HG03520 (cell line): ENCODE results near the gene CEBPB.
"Not testable (repeated sequence)": the region's sequence is repeated elsewhere in the genome, so short reads cannot be mapped to it uniquely, and the experiment has no call there.

Experiments
- ATAC-seq: cut with Tn5 transposase; IDR thresholded peaks from one replicate; pipeline ENCODE4 v1.9.1; 2021; ENCODE audit warnings: mild to moderate bottlenecking, moderate library complexity; ENCODE audit not compliant: unreplicated experiment

Gene CEBPB

GRCh38 chr20:50192364-50193198 is 2.0 kb downstream of the CEBPB start:
- ATAC-seq: peak; percentile 29

GRCh38 chr20:50193199-50193835 is 2.7 kb downstream of the CEBPB start:
- no peak for ATAC-seq

DNA sequence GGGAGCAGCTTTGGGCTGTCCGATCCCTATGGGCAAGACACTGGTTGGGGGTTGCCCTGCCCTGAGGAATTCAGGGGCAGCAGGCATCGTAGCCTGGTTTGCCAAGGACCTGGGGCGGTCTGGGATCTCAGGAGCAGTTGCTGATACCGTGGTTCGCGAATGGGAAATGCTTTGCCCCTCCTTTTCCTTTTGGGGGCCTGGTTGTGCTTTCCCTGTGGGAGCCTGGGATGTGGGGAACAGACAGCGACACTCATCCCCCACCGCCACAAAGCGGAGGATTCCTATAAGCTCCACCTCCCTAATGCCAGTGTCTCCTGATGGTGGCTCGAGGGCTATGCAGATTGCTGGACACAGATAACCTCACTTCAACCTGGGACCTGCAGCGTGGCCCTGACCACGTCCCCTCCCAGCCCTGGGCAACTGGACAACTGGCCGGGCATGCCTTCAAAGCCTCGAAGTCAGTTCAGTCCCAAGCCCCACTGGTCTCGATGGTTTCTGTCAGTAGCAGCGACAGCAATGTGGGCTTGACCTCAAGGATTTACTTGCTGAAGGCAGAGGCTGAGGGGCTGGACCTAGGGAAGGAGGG is 3.3 kb downstream of the CEBPB start:
- ATAC-seq: no peak

GRCh38 chr20:50194422-50194830 is 3.8 kb downstream of the CEBPB start:
- no peak for ATAC-seq

DNA sequence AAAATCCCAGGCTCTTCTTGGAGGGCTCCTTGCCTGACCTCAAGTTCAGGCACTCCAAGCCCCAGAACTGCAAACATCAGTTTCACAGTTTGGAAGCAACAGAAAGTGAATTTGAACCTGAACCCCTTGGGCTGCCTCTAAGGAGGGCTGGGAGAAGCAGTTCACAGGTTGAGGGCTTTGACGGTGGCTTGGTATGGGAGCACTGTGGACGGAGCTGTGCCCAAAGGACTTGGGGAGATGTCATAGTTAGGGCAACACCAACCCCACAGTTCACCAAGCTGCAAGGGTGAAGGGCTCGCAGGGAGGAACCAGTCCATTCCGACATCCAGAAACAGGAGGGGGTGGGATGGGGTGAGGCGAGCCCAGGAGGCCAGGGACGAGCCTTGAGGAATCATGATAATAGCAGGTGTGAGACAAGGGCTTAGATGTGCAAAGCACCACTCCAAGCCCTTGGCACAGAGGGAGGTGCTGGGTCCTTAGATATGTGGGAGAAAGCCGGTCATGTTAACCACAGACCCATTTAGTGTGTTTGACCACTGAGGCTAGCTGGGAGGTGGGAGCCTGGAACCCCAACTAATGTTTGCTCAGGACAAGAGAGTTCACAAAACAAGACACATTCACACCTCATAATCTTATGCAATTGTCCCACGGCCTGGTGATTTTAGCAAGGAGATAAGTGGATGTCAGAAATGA is 4.3 kb downstream of the CEBPB start:
- ATAC-seq: no peak

GRCh38 chr20:50195524-50196120 is 5.0 kb downstream of the CEBPB start:
- no peak for ATAC-seq

- no peak for ATAC-seq
Observed at GRCh38 chr20:50196248-50196647, 5.6 kb downstream of the CEBPB start.

GRCh38 chr20:50196896-50197295 is 6.3 kb downstream of the CEBPB start:
- ATAC-seq: no peak

DNA sequence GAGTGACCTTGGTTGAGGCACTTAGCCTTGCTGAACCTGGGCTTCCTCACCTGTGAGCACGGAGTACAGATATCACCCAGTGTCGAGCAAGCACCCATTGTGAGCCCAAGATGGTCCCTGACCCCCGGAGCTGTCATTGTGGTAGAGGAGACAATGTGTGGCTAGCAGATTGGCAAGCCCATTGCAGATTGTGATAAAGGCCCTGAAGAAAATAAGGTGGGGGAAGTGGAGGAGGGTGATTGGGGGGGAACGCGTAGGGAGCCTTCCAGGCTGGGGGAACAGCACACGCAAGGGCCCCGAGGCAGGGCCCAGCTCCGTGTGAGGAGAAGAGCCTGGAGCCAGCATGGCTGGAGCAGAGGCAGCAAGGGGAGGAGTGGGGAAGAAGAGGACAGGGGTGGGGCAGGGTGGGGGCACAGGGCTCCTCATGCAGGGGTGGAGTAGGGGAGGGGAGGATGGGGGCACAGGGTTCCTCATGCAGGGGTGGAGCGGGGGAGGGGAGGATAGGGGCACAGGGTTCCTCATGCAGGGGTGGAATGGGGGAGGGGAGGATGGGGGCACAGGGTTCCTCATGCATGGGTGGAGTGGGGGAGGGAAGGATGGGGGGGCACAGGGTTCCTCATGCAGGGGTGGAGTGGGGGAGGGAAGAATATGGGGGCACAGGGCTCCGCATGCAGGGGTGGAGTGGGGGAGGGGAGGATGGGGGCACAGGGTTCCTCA is 7.0 kb downstream of the CEBPB start:
- ATAC-seq: no peak

DNA sequence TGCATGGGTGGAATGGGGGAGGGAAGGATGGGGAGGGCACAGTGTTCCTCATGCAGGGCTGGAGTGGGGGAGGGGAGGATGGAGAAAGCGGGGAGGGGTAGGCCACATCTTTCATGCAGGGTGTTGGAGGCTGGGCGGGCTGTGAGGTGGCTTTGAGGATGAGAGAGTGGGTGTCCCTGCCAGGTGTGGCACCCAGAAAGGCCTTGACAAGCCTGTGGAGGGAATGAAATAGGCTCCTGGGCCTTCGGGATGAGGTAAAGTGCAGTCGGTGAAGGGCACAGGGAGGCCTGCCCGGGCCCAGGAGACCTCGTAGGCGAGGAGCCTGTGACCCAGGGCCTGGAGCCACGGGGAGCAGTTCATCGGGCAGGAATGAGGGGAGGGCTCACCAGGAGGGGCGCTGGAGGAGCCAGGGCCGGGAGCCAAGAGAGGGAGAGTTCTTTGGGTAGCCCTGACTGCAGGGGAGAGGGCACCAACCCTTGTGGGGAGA is 7.6 kb downstream of the CEBPB start:
- ATAC-seq: no peak

- ATAC-seq: no peak
Observed at GRCh38 chr20:50198716-50199115, 8.1 kb downstream of the CEBPB start.

DNA sequence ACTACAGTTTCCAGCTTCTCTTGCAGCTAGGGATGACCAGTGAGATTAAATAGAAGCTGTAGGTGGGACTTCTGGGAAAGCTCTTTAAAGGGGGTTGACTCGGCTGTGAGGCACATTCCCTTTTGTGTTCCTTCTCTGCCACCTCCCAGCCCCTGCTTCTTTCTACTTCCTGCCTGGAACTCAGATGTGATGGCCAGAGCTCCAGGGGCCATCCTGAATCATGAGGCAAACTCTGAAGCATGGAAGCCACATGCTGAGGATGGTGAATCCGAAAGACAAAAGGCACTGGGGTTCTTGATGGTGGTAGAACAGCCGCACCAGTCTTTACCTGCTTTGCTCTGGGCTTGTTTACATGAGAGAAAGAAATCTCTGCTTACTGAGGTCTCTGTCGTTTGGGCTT is 9.1 kb downstream of the CEBPB start:
- ATAC-seq: no peak

DNA sequence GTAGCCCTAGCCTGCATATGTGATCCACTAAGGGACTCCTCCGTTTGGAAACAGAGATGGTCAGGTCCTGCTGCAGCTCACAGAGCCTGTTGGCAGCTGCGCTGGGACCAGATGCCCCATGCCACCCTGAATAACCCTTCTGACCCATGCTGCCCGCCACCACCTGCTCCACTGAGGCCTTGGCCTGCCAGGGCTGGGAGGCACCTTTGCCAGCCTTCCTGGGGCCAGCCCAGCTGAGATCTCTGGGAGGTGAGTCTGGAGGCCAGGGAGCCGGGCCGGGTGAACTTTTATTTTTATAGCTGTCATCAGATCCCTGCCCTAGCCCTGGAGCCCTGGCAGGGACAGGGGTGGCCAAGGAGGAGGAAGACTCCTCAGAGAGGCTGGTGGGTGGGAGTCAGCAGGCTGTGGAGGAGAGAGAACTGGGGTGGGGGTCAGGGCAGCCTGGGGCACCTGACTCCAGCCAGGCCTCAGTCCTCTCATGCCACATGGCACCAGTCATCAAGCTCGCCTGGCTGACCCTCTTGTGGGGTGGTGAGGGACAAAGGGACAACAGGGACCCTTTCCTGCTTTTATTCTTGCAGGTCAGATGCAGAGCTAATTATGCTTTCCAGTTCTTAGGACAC is 10.0 kb downstream of the CEBPB start:
- no peak for ATAC-seq

GRCh38 chr20:50201710-50202109 is 11.1 kb downstream of the CEBPB start:
- not testable (repeated sequence) for ATAC-seq

DNA sequence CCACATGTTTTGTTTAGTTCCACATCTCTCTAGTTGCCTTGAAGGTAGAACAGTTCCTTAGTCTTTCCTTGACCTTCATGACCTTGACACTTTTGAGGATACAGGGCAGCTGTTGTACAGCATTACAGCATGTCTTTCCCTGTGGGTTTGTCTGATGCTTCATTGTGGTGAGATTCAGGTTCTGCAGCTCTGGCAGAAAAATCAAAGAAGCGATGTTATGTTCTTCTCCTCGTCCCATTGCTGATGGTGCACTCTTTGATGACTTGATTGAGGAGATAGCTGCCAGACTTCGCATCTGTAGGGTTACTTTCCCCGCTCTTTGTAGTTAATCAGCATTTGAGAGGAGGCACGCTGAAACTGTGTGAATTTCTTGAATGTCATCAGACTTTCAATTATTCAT is 12.0 kb downstream of the CEBPB start:
- no peak for ATAC-seq

- no peak for ATAC-seq
Observed at GRCh38 chr20:50203951-50204937, 13.6 kb downstream of the CEBPB start.

- ATAC-seq: no peak
Observed at GRCh38 chr20:50207026-50207425, 16.4 kb downstream of the CEBPB start.

DNA sequence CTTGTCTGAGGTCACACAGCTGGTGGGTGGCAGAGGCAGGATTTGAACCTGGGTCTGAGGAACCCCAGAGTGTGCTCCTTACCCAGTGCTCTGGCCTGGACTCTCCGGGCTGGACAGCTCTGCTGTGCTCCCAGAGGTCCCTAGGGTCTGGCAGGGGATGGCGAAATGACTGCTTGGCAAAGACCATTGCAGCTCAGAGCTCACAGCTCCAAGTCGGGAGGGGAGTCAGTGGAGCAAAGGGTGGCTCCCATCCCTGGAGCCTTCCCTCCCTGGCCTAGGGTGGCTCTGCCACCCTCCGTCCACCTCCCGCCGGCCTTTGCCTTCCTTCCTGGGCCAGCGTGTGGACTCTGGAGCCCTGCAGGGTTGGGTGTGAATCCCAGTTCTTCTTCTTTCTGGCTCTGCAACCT is 17.5 kb downstream of the CEBPB start:
- no peak for ATAC-seq

DNA sequence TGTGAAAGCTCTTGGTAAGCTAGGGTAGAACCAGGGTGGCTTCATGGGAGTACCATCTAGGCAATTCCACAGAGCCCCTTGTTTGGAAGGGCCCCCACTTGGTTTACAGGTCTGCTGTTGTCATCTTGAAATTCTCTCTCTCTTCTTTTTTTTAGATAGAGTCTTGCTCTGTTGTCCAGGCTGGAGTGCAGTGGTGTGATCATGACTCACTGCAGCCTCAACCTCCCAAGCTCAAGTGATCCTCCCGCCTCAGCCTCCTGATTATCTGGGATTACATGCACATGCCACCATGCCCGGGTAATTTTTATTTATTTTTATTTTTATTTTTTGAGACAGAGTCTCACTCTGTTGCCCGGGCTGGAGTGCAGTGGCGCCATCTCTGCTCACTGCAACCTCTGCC is 18.2 kb downstream of the CEBPB start:
- not testable (repeated sequence) for ATAC-seq
